Activated CD8-positive, alpha-beta T cell treated with anti-CD3 and anti-CD28 coated beads, Interleukin-2, amount 10 ng/mL, durations not matched to agents 7 days and 5 days (primary cell): ENCODE data around the gene FAHD2B. TPM values are rescaled to one million over a fixed set of nuclear protein-coding genes. Genes with fewer than 3 reads are reported as not detected.
"Not testable (repeated sequence)": the region's sequence is repeated elsewhere in the genome, so short reads cannot be mapped to it uniquely, and the experiment has no call there.

Experiments
- ATAC-seq: fragments of 150-1000 bp; cut with Tn5 transposase; one replicate; pipeline ENCODE4 v1.10.0; 2021; ENCODE audit warnings: moderate library complexity
- CTCF ChIA-PET: fragments of 350-600 bp; sonication (Branson Sonifier 250); formaldehyde crosslinking; loops from one replicate; lab custom pipeline; 2021; ENCODE audit warnings: antibody characterized with exemption; lab: Charles Lee
- POLR2A ChIA-PET: fragments of 350-600 bp; sonication (Branson Sonifier 250); formaldehyde crosslinking; loops from one replicate; lab custom pipeline; 2021; ENCODE audit warnings: antibody characterized with exemption; lab: Charles Lee
- DNase-seq: peaks from one replicate; pipeline ENCODE4 v3.0.0-alpha.2; 2020
- H3K27ac Mint-ChIP-seq: one replicate; pipeline ENCODE4 v1.8.0; 2021; ENCODE audit warnings: mild to moderate bottlenecking, mixed read lengths
- H3K27me3 Mint-ChIP-seq: one replicate; pipeline ENCODE4 v1.8.0; 2021; ENCODE audit warnings: low read depth, mixed read lengths
- H3K36me3 Mint-ChIP-seq: one replicate; pipeline ENCODE4 v1.8.0; 2021; ENCODE audit warnings: low read depth, mixed read lengths
- H3K4me1 Mint-ChIP-seq: one replicate; pipeline ENCODE4 v1.8.0; 2021; ENCODE audit warnings: low read depth, mixed read lengths
- H3K4me3 Mint-ChIP-seq: one replicate; pipeline ENCODE4 v1.8.0; 2021; ENCODE audit warnings: mild to moderate bottlenecking, mixed read lengths
- H3K9me3 Mint-ChIP-seq: one replicate; pipeline ENCODE4 v1.8.0; 2022; ENCODE audit warnings: mixed read lengths; ENCODE audit not compliant: insufficient read depth
- total RNA-seq, 2 experiments: library from RNA; stranded (reverse); gene quantifications; one replicate each; pipeline ENCODE4 v1.2.3, GENCODE V29; 2021

Gene FAHD2B
- total RNA-seq, 2 experiments from 2014 or later: 29.8 to 32.0 TPM

DNA sequence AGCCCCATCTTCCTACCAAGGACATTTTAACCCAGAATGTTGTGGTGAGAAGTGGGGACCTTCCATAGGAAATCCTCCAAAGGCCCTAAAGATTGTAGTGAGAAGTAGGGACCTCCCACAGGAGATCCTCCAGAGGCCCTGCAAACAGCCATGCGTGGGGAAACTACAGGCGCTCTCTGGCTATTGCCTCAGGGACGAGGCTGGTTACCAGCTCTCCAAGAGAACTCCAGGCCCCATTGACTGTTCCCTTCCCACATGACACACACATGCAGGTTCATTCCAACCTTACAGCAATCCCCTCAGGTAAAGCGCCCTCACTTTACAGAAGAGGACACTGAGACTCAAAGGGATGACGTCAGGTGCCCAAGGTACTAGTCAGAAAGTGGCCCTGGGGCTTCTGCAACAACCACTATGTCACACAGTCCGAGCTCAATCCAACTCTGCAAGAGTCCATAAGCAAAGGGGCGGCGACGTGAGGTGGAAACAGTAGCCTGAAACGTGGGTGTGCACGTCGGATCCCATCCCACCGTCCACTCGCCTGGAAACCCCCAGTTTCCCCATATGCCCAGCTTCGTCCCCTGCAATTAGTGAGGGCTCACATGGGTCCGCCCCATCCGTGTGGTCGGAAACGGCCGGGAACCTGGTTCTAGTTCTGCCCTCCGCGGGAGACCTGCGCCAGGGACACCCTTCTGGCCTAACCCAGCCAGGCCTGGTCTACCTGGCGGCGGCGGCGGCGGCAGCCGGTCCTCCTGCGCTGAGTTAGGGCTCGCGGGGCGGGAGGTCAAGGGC, 505 bp downstream of the FAHD2B start:
- ATAC-seq: peak; percentile 27
- H3K9me3 Mint-ChIP-seq, H3K36me3 Mint-ChIP-seq, POLR2A ChIA-PET, DNase-seq, H3K27ac Mint-ChIP-seq: not testable (repeated sequence)
- peak overlapping the region; percentile 69 for H3K4me3 Mint-ChIP-seq
- H3K4me1 Mint-ChIP-seq: peaks cover 12% of the 10 kb centered on the region
- CTCF ChIA-PET: interaction anchor here (0.6 to 1.0 kb wide), 2 partner anchors 133 to 236 kb away, joined by 3 read pairs; partner anchors contain the start of gene ANKRD39
- H3K27me3 Mint-ChIP-seq: peaks cover 12% of the 10 kb centered on the region

DNA sequence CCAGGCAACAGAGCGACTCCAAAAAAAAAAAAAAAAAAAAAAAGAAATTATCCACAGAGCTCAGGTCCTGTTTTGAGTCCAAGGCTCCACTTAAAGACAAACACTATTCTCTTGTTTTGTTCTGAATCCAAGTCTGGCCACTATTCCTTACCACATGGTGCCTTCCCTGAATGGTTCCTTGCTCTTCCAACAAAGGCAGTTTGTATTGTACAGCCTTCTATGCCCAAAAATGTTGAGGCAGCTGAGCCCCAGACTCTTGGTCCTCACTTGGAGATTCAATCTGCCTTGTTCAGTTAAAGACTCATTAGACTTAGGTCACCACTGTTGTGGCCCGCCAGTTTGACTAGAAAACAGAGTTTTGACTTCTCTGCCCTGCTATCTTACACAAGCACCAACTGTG, 1.7 kb downstream of the FAHD2B start:
- ATAC-seq, POLR2A ChIA-PET, H3K36me3 Mint-ChIP-seq, CTCF ChIA-PET, H3K4me3 Mint-ChIP-seq, H3K27ac Mint-ChIP-seq, H3K9me3 Mint-ChIP-seq, DNase-seq, H3K27me3 Mint-ChIP-seq: not testable (repeated sequence)
- H3K4me1 Mint-ChIP-seq: peaks cover 12% of the 10 kb centered on the region

DNA sequence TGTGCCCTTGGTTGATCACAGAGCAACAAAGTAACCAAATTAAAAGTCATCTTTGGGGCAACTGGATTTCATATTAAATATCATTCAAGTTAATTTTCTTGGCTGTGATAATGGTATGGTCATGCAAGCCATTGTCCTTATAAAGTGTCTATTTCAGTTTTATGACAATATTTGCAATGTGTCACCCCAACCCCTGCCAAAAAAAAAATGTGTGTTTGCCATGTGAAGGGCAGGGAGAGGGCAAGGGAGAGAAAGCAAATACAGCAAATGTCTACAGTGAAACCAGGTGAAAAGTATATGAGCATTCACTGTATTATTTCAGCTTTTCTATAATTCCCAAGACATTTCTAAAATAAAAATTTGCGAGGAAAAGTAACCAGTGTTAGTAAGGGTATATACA, 6.0 kb downstream of the FAHD2B start:
- H3K27ac Mint-ChIP-seq: not testable (repeated sequence)

DNA sequence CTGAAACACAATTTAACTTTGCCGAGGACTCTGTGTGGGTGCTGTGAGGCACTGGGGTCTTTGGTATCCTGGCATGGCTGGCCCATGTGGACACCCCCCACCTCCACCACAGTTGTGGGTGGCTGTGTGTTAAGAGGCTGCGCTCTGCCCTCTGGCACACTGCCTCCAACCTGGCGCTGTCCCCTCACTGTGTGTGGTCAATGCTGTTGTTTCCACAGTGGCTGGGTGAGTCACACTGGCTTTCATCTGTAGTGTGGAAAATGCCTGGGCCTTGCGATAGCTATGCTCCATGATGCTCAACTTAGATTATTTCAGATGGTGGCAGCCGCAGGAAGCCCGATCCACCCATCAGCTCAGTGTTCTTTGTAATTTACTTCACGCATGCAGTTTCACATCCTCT, 9.6 kb downstream of the FAHD2B start:
- H3K9me3 Mint-ChIP-seq, H3K36me3 Mint-ChIP-seq, H3K27me3 Mint-ChIP-seq, H3K4me1 Mint-ChIP-seq, POLR2A ChIA-PET, DNase-seq, CTCF ChIA-PET, H3K4me3 Mint-ChIP-seq, H3K27ac Mint-ChIP-seq: not testable (repeated sequence)
- peak; percentile 44 for ATAC-seq

More for the DNA sequence above, 6.0 kb downstream of the FAHD2B start:
- CTCF ChIA-PET, H3K27me3 Mint-ChIP-seq, DNase-seq, H3K36me3 Mint-ChIP-seq, H3K4me1 Mint-ChIP-seq, ATAC-seq, POLR2A ChIA-PET, H3K9me3 Mint-ChIP-seq, H3K4me3 Mint-ChIP-seq: not testable (repeated sequence)

DNA sequence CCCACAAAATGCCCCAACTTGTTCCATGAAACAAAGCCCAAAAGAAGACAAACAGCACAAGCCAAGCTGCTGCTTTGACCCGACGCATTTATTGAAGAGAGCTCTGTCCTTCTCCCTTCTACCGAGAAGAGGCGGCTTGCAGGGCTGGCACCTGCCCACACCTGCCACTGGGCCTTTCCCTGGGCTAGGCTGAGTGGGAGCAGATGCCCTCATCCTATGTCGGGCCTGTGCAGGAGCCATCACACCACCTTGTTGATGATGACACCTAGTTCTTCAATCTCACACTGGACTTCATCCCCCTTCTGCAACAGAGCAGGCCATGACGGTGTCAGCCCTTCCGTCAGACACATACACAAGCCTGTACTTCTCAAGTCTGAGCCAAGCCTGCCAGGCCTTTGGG, 11.2 kb downstream of the FAHD2B start:
- H3K9me3 Mint-ChIP-seq, H3K36me3 Mint-ChIP-seq, H3K27ac Mint-ChIP-seq, DNase-seq, H3K4me3 Mint-ChIP-seq, POLR2A ChIA-PET, H3K27me3 Mint-ChIP-seq, ATAC-seq, CTCF ChIA-PET, H3K4me1 Mint-ChIP-seq: not testable (repeated sequence)

DNA sequence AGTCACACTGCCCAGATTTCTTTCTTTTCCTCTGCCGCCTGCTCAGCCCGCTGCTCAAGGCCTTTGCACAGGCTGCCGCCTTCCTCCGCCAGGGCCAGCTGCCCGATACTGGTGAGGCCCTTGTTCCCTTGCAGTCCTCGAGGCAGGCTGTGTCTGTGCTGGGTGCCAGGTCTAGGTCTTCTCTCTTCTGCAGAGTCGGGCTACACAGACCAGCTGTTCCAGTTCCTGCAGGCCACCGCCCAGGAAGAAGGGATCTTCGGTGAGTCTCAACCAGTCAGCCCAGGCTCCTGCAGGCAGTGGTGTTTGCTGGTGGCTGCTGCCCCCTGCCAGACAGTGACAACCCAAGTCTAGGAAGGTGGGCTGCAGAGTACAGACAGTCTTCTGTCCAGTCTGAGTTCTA, 12.5 kb downstream of the FAHD2B start:
- CTCF ChIA-PET, DNase-seq, H3K27me3 Mint-ChIP-seq, H3K4me3 Mint-ChIP-seq, H3K27ac Mint-ChIP-seq, POLR2A ChIA-PET, H3K4me1 Mint-ChIP-seq, H3K36me3 Mint-ChIP-seq, H3K9me3 Mint-ChIP-seq: not testable (repeated sequence)
- peak; percentile 53 for ATAC-seq

DNA sequence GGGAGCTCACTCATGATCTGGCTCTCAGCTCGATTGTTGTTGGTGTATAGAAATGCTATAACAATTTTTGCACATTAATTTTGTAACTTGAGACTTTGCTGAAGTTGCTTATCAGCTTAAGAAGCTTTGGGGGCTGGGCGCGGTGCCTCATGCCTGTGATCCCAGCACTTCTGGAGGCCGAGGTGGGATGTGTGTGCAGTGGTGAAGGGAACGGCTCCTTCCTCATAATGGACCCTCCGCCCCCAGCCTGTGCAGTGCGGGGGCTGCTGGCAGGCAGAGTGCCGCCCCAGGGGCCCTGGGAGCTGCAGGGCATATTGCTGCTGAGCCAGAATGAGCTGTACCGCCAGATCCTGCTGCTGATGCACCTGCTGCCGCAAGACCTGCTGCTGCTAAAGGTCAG, 13.8 kb downstream of the FAHD2B start:
- POLR2A ChIA-PET, H3K27ac Mint-ChIP-seq, H3K9me3 Mint-ChIP-seq, H3K4me1 Mint-ChIP-seq, H3K27me3 Mint-ChIP-seq, ATAC-seq, H3K36me3 Mint-ChIP-seq, H3K4me3 Mint-ChIP-seq, DNase-seq: not testable (repeated sequence)
- CTCF ChIA-PET: interaction anchor here (0.9 kb wide), 1 partner anchor 223 kb away, joined by 3 read pairs; the partner anchor contains the start of gene ANKRD39

DNA sequence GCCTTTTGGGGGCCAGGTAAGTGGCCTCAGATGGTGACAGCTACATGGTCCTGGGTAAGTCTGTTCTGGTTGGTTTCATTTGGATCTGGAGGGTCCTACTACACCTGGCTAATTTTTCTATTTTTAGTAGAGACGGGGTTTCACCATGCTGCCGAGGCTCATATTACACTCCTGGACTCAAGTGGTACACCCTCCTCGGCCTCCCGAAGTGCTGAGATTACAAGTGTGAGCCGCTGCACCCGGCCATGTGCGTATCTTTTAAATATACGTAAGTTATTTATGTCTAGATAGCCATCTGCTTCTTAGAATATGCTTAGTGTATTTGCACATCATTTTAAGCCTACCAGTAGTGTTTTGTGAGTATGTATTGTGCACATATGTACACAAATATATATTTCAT, 17.5 kb downstream of the FAHD2B start:
- H3K9me3 Mint-ChIP-seq, H3K4me1 Mint-ChIP-seq, CTCF ChIA-PET, H3K27ac Mint-ChIP-seq, ATAC-seq, DNase-seq, H3K4me3 Mint-ChIP-seq, POLR2A ChIA-PET, H3K36me3 Mint-ChIP-seq: not testable (repeated sequence)
- H3K27me3 Mint-ChIP-seq: peaks cover 12% of the 10 kb centered on the region

DNA sequence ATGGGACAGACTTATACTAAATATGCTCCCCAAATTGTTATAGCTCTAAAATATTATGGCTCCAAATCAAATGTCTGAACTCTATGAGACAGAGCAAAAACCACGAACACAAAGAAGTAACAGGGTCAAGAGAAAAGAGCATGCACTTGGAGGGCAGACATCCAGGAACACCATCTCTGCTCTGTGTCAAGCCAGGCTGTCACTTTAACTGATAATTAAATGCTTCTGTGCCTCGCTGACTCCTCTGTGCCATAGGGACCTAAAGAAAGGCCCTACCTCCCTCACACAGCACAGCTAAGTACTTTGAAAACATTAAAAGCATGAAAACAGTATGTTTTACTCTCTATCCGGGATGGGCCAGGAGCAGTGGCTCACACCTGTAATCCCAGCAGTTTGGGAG, 23.8 kb downstream of the FAHD2B start:
- H3K36me3 Mint-ChIP-seq, ATAC-seq, H3K9me3 Mint-ChIP-seq, H3K27ac Mint-ChIP-seq, DNase-seq, H3K4me1 Mint-ChIP-seq, CTCF ChIA-PET, H3K4me3 Mint-ChIP-seq, POLR2A ChIA-PET: not testable (repeated sequence)
- H3K27me3 Mint-ChIP-seq: peaks cover 32% of the 10 kb centered on the region

DNA sequence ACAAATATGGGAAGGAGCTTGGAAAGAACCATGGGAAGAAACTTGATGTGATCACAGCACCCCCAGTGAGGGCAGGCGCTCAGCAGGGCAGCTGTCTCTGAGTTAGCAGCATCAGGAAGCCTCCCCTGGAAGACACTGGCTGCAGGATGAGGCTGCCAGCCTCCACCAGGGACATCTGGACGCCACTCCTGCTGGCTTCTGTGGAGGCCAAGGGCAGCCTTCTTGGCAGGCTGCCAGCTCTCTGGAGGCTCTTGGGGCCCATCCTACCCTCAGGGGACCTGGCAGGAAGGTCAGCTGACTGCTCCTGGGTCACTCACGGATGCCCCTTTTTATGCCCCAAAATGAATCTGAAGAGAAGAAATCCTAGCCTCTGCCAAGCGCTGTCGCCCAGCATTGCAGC, 26.0 kb downstream of the FAHD2B start:
- ATAC-seq, POLR2A ChIA-PET, CTCF ChIA-PET, H3K9me3 Mint-ChIP-seq, DNase-seq, H3K27ac Mint-ChIP-seq, H3K4me3 Mint-ChIP-seq, H3K4me1 Mint-ChIP-seq, H3K36me3 Mint-ChIP-seq: not testable (repeated sequence)
- peaks cover 28% of the 10 kb centered on the region for H3K27me3 Mint-ChIP-seq

DNA sequence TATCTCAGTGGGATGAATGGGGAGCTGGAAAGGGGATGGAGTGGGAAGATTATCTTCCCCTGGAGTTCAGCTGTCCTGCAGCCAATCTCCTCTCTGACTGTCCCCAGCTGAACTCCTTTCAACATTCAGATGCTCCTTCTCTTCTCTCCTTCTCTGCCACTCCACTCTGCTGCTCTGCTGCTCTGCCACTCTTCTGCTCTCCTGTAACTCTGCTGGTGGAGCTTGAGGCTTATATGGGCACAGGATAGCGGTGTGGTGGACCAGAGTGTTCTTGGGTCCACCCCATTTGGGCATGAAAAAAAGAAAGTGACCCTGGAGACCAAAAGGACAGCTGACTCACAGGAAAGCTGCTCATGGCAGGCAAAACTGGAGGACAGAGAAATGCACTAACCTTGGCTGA, 26.6 kb downstream of the FAHD2B start:
- ChIA-PET CTCF (no interaction called here), POLR2A (interaction anchor here (0.5 kb wide), 1 partner anchor 531 kb away, joined by 3 read pairs; no protein-coding TSS in a partner anchor)
- no peaks in the 10 kb centered on the region for H3K4me1 Mint-ChIP-seq

DNA sequence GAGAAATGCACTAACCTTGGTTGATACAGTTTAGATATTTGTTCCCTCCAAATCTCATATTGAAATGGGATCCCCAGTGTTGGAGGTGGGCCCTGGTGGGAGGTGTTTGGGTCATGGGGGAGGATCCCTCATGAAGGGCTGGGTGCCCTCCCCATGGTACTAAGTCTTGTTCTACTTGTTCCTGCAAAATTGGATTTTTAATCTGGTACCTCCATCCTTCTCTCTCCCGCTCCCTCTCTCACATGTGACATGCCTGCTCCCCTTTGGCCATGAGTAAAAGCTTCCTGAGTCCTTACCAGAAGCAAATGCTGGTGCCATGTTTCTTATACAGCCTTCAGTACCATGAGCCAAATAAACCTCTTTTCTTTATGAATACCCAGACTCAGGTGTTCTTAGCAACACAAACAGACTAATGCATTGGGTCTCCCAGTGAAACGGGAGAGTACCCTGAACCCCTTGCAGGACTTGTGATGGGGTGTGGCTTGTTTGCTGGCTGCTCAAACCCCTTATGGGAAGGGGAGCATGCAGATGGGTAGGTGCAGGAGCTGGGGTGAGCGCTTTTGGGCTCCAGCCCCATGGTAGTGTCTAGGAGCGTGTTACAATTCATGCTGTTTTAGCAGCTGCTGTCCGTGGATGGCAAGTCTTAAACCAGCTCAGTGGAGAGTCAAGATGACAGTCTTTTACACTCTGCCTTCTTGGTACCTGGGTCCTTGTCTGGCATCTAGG, 27.2 kb downstream of the FAHD2B start:
- DNase-seq (no peak), ATAC-seq (no peak)
- no peaks in the 10 kb centered on the region for H3K4me1 Mint-ChIP-seq
- H3K36me3 Mint-ChIP-seq: no peaks in the 10 kb centered on the region
- H3K27ac Mint-ChIP-seq: no peak overlapping the region
- H3K27me3 Mint-ChIP-seq: peaks cover 32% of the 10 kb centered on the region
- H3K9me3 Mint-ChIP-seq: no peaks in the 10 kb centered on the region
- ChIA-PET POLR2A (interaction anchor here (0.5 to 0.6 kb wide), 2 partner anchors 348 to 530 kb away, joined by 3 to 4 read pairs; no protein-coding TSS in a partner anchor), CTCF (no interaction called here)
- no peak overlapping the region for H3K4me3 Mint-ChIP-seq

More for the DNA sequence above, 26.6 kb downstream of the FAHD2B start:
- peaks cover 29% of the 10 kb centered on the region for H3K27me3 Mint-ChIP-seq
- H3K9me3 Mint-ChIP-seq: no peaks in the 10 kb centered on the region
- no peak overlapping the region for H3K27ac Mint-ChIP-seq
- H3K4me3 Mint-ChIP-seq: no peak overlapping the region
- DNase-seq (no peak), ATAC-seq (no peak)
- H3K36me3 Mint-ChIP-seq: no peaks in the 10 kb centered on the region
